Activated CD8-positive, alpha-beta memory T cell treated with anti-CD3 and anti-CD28 coated beads for 36 hours (primary cell): ENCODE data around the gene ZBP1. TPM values are rescaled to one million over a fixed set of nuclear protein-coding genes. Genes with fewer than 3 reads are reported as not detected.

Source experiments
- CTCF ChIA-PET: fragments of 350-600 bp; sonication (Branson Sonifier 250); formaldehyde crosslinking; loops from one replicate; lab custom pipeline; 2021; ENCODE audit warnings: antibody characterized with exemption; lab: Charles Lee
- POLR2A ChIA-PET: fragments of 350-600 bp; sonication (Branson Sonifier 250); formaldehyde crosslinking; loops from one replicate; lab custom pipeline; 2021; ENCODE audit warnings: antibody characterized with exemption; lab: Charles Lee
- total RNA-seq, 2 experiments: library from RNA; stranded (reverse); gene quantifications; one replicate each; pipeline ENCODE4 v1.2.3, GENCODE V29; 2021

ZBP1 gene
- total RNA-seq, 2 experiments from 2014 or later, result 0.10 TPM; not detected in 1

- ChIA-PET CTCF (no interaction called here), POLR2A (no interaction called here)
Measured at GRCh38 chr20:57659517-57660180, 39.4 kb upstream of the ZBP1 start.

- ChIA-PET CTCF (no interaction called here), POLR2A (no interaction called here)
Measured at GRCh38 chr20:57658833-57659516, 38.7 kb upstream of the ZBP1 start.

GRCh38 chr20:57658447-57658832, 38.2 kb upstream of the ZBP1 start:
- CTCF ChIA-PET, result no interaction called here
- POLR2A ChIA-PET, result no interaction called here

GRCh38 chr20:57657535-57658446, 37.6 kb upstream of the ZBP1 start:
- ChIA-PET CTCF (no interaction called here), POLR2A (no interaction called here)

GRCh38 chr20:57656821-57657534, 36.8 kb upstream of the ZBP1 start:
- CTCF ChIA-PET, result interaction anchor here (4.6 kb wide), 1 partner anchor 60 kb away, joined by 23 read pairs; no protein-coding TSS in a partner anchor
- POLR2A ChIA-PET, result no interaction called here

- ChIA-PET POLR2A (no interaction called here), CTCF (interaction anchor here (4.1 to 4.6 kb wide), 2 partner anchors 34 to 60 kb away, joined by 20 to 23 read pairs; no protein-coding TSS in a partner anchor)
Measured at GRCh38 chr20:57656252-57656820, 36.1 kb upstream of the ZBP1 start.

- POLR2A ChIA-PET, result no interaction called here
- CTCF ChIA-PET, result interaction anchor here (4.1 to 4.6 kb wide), 2 partner anchors 34 to 59 kb away, joined by 20 to 23 read pairs; no protein-coding TSS in a partner anchor
Measured at GRCh38 chr20:57655809-57656155, 35.6 kb upstream of the ZBP1 start.

GRCh38 chr20:57654998-57655808, 35.0 kb upstream of the ZBP1 start:
- POLR2A ChIA-PET, result no interaction called here
- CTCF ChIA-PET, result interaction anchor here (1.0 to 4.6 kb wide), 5 partner anchors 25 to 432 kb away, joined by 3 to 23 read pairs (median 5); no protein-coding TSS in a partner anchor

GRCh38 chr20:57654363-57654997, 34.3 kb upstream of the ZBP1 start:
- CTCF ChIA-PET, result interaction anchor here (0.8 to 4.6 kb wide), 13 partner anchors 9 to 433 kb away, joined by 3 to 23 read pairs (median 4); no protein-coding TSS in a partner anchor
- POLR2A ChIA-PET, result no interaction called here

- CTCF ChIA-PET, result interaction anchor here (0.7 to 4.6 kb wide), 14 partner anchors 8 to 433 kb away, joined by 3 to 23 read pairs (median 4); no protein-coding TSS in a partner anchor
- POLR2A ChIA-PET, result no interaction called here
Measured at GRCh38 chr20:57653910-57654309, 33.7 kb upstream of the ZBP1 start.

- ChIA-PET POLR2A (no interaction called here), CTCF (interaction anchor here (0.7 to 4.6 kb wide), 13 partner anchors 8 to 280 kb away, joined by 3 to 23 read pairs (median 4); no protein-coding TSS in a partner anchor)
Measured at GRCh38 chr20:57653546-57653900, 33.3 kb upstream of the ZBP1 start.

GRCh38 chr20:57652606-57653545, 32.6 kb upstream of the ZBP1 start:
- POLR2A ChIA-PET, result no interaction called here

GRCh38 chr20:57651881-57652605, 31.8 kb upstream of the ZBP1 start:
- CTCF ChIA-PET, result interaction anchor here (0.6 to 4.1 kb wide), 2 partner anchors 30 to 134 kb away, joined by 3 to 20 read pairs; no protein-coding TSS in a partner anchor
- POLR2A ChIA-PET, result no interaction called here

More at GRCh38 chr20:57652606-57653545, 32.6 kb upstream of the ZBP1 start:
- CTCF ChIA-PET, result interaction anchor here (1.1 to 4.6 kb wide), 4 partner anchors 28 to 281 kb away, joined by 3 to 23 read pairs (median 12); no protein-coding TSS in a partner anchor

GRCh38 chr20:57650756-57651483, 30.7 kb upstream of the ZBP1 start:
- ChIA-PET POLR2A (no interaction called here), CTCF (interaction anchor here (0.6 kb wide), 1 partner anchor 135 kb away, joined by 3 read pairs; no protein-coding TSS in a partner anchor)

- CTCF ChIA-PET, result no interaction called here
- POLR2A ChIA-PET, result no interaction called here
Measured at GRCh38 chr20:57650266-57650665, 30.0 kb upstream of the ZBP1 start.
